GM18505 (cell line): Measurements from ENCODE around the gene CAPN7.

ENCODE experiments used
- ATAC-seq: cut with Tn5 transposase; IDR thresholded peaks from one replicate; pipeline ENCODE4 v1.9.1; 2021; ENCODE audit not compliant: unreplicated experiment
- POLR2A ChIP-seq: IDR thresholded peaks from 4 replicates; pipeline ENCODE4 v1.6.1; 2011; ENCODE audit warnings: borderline replicate concordance; ENCODE audit not compliant: insufficient read depth, insufficient read length; ENCODE audit errors: extremely low read depth

The CAPN7 gene

DNA sequence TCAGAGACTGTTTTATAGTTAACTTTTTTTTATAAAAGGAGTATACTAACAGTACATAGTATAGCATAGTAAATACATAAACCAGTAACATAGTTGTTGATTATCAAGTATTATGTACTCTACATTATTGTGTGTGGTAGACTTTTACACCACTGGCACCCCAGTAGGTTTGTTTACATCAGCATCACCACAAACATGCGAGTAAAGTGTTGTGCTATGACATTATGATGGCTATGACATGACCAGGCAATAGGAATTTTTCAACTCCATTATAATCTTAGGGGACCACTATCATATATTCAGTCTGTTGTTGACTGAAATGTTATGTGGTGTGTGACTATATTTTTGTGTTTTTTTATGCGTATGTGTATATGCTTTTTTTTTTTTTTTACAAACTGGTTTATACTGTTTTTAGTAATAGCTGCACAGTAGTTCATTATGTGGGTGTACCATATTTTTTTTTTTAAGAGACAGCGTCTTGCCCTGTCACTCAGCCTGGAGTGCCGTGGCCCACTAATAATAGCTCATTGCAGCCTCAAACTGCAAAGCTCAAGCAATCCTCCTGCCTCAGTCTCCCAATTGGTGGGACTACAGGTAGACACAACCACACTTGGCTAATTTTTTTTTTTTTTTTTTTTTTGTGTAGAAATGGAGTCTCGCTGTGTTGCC lies 1.9 kb downstream of the CAPN7 start:
- TF ChIP-seq POLR2A = no peak
- ATAC-seq = no peak

DNA sequence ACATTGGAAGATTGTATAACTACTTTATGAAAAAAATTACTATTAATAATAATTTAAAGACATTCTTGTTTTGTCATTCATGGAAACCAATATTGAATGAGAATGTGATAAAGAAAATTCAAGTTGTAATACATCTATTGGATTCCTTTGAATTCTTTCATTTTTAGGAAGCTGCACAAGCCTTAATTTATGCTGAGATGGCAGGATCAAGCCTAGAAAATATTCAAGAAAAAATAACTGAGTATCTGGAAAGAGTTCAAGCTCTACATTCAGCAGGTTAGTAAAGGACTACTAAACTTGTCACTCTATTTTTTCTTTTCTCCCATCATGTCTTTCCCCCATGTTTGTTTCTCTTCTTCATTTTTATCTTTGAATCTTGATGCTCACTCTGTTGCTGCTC lies 5.9 kb downstream of the CAPN7 start:
- TF ChIP-seq POLR2A = no peak
- ATAC-seq = no peak

DNA sequence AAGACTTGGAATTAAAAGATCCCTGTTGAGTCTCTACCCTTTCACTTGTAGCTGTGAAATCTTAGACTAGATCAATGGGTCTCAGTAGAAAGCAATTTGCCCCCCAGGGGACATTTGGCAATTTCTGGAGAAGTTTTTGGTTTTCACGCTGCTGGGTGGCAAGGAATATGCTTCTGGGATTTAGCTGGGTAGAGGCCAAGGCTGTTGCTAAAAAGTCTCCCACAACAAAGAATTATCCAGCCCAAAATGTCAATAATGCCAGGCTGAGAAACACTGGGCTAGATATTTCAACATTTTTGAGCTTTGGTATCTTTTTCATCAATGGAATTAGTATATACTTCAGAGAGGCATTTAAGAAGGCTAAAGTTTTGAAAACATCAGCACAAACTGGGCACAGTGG lies 8.7 kb downstream of the CAPN7 start:
- ATAC-seq = no peak

DNA sequence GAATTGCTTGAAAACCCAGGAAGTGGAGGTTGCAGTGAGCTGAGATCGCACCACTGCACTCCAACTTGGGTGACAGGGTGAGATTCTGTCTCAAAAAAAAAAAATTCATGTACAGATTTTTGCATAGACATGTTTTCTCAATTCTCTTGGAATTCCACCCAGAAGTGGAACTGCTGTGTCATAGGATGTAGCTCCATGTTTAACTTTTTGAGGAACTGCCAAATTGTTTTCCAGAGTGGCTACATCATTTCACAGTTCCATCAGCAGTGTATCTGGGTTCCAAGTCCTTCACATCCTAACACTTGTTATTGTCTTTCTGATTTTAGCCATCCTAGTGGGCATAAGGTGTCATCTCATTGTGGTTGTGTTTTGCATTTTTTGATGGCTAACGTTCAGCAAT lies 9.9 kb downstream of the CAPN7 start:
- ATAC-seq = no peak

More for the DNA sequence above, 8.7 kb downstream of the CAPN7 start:
- no peak for TF ChIP-seq POLR2A

DNA sequence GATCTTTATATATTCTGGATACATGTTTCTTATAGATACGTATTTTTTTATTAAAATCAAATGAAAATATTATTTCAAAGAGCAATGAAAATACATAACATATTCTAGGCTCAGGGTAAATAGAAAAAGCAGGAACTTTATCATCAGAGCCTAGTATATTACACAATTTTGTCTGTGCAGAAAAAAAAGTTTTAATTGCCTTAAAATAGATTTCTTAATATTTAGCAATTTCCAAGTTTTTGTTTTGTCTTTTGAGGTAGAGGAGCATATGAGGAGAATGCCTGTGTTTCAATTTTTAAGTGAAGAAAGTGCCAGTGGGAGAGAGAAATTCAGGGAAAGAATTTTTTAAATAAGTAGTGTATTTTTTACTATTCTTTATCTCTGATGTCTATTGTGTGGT lies 10.5 kb downstream of the CAPN7 start:
- ATAC-seq = no peak
- no peak for TF ChIP-seq POLR2A

More for the DNA sequence above, 9.9 kb downstream of the CAPN7 start:
- TF ChIP-seq POLR2A = no peak

DNA sequence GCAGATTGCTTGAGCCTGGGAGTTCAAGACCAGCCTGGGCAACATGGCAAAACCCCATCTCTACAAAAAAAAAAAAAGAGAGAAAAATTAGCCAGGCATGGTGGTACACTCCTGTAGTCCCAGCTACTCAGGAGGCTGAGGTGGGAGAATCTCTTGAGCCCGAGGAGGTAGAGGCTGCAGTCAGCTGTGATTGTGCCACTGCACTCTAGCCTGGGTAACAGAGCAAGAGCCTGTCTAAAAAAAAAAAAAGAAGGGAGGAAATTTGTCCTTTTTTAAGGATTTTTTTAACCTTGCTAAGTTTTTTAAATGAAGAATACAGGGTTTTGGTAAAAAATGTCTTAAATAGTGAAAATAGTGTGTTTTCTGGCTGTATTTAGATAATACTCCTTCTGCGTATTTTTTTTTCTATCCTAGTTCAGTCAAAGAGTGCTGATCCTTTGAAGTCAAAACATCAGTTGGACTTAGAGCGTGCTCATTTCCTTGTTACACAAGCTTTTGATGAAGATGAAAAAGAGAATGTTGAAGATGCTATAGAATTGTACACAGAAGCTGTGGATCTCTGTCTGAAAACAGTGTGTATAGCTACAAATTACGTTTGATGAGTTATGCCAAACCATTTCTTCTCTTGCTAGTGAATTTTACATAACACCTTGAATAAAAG lies 11.1 kb downstream of the CAPN7 start:
- no peak for TF ChIP-seq POLR2A
- ATAC-seq = no peak

DNA sequence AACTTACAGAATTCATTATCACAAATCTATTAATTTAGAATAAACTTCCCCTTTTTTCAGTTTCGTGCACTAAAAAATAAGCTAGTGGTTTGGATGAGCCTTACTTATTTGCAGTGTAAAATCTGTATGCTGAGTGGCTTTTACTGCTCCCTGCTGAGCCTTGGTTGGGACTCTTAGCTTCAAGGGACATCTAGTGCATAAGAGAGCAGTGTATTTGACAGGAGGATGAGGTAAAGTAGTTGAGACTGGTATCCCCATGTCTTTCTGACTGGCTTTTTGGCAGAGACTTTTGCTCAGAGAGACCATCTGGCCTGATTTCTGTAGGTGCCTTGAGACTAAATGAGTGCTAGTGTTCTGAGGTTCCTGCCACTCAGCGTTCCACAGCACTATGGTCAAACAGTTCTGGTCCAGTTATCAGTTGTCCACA lies 11.8 kb downstream of the CAPN7 start:
- no peak for ATAC-seq
- TF ChIP-seq POLR2A = no peak

DNA sequence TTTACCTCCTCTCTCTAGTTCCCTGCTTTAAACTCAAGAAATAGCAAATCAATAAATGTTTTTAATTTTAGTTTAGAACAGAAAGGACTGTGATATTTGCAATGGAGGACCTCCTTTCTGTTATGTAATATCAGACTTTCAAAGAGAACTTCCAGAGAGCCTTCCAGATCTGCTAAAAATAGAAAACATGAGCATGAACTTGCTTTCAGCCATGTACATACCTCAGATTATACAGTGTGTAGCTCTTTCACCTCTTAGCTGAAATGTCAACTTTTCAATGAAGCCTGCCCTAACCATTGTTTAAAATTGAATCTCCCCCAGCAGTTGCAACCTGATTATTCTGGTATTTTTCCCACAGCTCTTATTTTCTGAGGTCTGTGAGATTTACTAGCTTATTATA lies 12.6 kb downstream of the CAPN7 start:
- no peak for TF ChIP-seq POLR2A
- no peak for ATAC-seq

DNA sequence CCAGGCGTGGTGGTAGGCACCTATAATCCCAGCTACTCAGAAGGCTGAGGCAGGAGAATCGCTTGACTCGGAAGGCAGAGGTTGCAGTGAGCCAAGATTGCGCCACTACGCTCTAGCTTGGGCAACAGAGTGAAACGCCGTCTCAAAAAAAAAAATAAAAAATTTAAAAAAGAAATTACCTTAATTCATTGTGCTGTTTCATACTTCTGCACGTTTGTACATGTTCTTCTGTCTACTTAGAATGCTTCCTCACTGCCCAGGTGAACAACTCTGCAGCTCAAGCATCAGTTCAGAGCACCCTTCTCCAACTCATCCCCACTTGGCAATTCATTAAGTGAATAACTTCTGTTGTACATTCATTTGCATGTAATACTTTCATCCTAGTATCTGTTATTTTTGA lies 14.0 kb downstream of the CAPN7 start:
- no peak for TF ChIP-seq POLR2A
- no peak for ATAC-seq

DNA sequence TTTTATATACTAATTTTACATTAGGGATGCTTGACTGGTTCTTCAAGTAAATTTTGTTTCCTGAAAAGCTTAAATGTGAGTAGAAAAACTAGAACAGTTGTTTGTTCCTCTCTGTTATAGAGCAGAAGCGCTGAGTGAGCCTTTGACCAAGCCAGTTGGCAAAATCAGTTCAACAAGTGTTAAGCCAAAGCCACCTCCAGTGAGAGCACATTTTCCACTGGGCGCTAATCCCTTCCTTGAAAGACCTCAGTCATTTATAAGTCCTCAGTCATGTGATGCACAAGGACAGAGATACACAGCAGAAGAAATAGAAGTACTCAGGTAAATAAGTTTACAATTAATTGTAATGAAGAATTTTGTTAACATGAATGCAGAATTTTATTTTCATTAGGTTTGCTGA lies 14.6 kb downstream of the CAPN7 start:
- no peak for TF ChIP-seq POLR2A
- no peak for ATAC-seq

DNA sequence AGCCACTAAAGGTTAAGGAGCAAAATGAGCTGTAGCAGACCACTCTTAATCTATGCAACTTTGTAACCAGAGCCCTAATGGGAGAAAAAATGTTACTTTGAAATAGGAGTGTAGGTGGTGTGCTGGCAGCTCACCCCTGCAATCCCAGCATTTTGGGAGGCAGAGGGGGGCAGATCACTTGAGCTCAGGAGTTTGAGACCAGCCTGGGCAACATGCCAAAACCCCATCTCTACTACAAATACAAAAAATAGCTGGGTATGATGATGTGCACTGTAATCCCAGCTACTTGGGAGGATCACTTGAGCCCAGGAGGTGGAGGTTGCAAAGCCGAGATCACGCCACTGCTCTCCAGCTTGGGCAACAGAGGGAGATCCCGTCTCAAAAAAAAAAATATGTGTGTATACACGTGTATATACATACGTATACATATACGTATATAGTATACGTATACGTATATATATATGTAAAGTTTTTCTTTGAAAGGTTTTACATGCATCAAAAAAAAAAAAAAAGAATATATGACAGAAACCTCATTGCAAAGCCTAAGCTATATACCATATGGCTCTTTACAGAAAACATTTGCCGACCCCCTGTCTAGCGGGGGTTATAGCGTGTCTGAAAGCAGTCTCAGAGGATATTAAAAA lies 15.7 kb downstream of the CAPN7 start:
- no peak for ATAC-seq
- TF ChIP-seq POLR2A = no peak

DNA sequence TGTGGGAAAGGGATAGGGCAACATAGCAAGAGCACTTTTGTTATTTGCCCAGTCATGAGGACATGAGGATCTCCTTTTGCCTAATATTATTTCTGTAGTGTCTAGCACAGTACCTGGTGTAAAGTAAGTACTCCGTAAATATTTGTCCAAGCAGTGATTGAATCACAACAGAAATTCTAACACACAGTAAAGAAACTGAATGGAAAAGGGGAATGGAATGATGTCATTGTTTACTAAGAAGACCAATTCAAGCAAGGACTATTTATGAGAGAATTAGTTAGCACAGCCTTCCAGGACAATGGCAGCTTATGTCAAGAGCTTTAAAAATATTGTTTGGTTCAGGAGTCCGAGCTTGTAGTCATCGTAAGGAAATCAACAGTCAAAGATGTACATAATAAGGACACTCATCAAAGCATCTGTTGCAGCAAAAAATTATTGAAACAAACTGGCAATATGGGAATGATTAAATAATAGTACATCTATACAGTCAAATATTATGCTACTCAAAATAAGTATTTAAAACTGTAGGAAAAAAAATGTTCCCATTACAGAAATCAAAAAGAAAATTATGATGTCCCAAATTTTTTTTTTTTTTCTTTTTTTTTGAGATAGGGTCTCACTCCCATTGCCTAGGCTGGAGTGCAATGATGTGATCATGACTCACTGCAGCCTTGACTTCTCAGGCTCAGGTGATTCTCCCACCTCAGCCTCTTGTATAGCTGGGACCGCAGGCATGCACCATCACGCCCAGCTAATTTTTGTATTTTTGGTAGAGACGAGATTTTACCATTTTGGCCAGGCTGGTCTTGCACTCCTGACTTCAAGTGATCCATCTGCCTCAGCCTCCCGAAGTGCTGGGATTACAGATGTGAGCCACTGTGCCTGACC lies 17.9 kb downstream of the CAPN7 start:
- ATAC-seq = no peak
- TF ChIP-seq POLR2A = no peak

DNA sequence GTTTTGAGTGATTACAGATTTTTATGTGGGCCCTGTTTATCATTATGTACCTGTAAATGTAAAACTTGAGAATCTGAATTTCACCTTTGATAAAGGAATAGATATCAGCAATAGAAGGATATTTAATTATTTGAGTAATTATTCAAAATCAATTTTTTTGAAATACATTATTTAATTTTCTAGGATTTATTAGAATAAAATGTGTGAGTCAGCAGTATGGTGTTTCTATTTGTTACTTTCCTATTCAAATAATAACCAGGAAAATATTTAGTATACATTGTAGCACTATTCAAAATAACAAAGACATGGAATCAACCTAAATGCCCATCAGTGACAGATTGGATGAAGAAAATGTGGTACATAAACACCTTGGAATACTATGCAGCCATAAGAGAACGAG lies 22.1 kb downstream of the CAPN7 start:
- TF ChIP-seq POLR2A = no peak
- ATAC-seq = no peak
